BLaER1 (cell line): ENCODE measurements around the gene EYS.

Experiments used
- H3K27ac ChIP-seq: shearing (Covaris generic); formaldehyde crosslinking; 2 replicates; pipeline ENCODE4 v1.8.1; 2022
- H3K27me3 ChIP-seq: shearing (Covaris generic); formaldehyde crosslinking; 2 replicates; pipeline ENCODE4 v1.8.1; 2022
- H3K36me3 ChIP-seq: shearing (Covaris generic); formaldehyde crosslinking; 2 replicates; pipeline ENCODE4 v1.8.1; 2022
- H3K4me1 ChIP-seq: shearing (Covaris generic); formaldehyde crosslinking; 2 replicates; pipeline ENCODE4 v1.8.1; 2022
- H3K4me2 ChIP-seq: shearing (Covaris generic); formaldehyde crosslinking; 2 replicates; pipeline ENCODE4 v1.8.1; 2022
- H3K4me3 ChIP-seq: shearing (Covaris generic); formaldehyde crosslinking; 2 replicates; pipeline ENCODE4 v1.8.1; 2022
- H3K9ac ChIP-seq: shearing (Covaris generic); formaldehyde crosslinking; 2 replicates; pipeline ENCODE4 v1.8.1; 2022
- H3K9me3 ChIP-seq: shearing (Covaris generic); formaldehyde crosslinking; 2 replicates; pipeline ENCODE4 v1.8.1; 2022
- H4K20me1 ChIP-seq: shearing (Covaris generic); formaldehyde crosslinking; 2 replicates; pipeline ENCODE4 v1.8.1; 2022
- Cebpa-rat ChIP-seq: shearing (Covaris generic); IDR thresholded peaks from 2 replicates; pipeline ENCODE4 v1.8.1; 2022

Gene EYS

DNA sequence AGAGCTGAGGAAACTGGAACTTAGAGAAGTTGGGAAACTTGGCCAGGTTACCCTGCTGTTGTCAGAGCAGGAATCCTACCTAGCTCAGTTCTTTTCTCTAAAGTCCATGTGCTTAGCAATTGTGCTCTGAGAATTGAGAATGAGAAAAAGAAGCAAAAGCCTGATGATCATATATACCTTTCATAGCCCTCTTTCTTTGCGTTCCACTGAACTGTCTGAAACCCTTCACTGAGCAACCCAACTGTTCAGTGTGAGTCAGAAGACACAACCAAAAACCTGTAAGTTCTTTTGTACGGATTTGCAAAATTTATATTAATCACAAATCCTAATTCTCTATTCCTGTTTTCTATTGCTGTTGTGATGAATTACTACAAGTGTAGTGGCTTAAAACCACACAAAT lies 1990.9 kb downstream of the EYS start:
- no peaks in the 10 kb centered on the region for H3K27me3 ChIP-seq
- H3K4me3 ChIP-seq = no peak overlapping the region
- no peaks in the 10 kb centered on the region for H4K20me1 ChIP-seq
- H3K4me1 ChIP-seq = no peaks in the 10 kb centered on the region
- H3K9ac ChIP-seq = no peak overlapping the region
- no peak overlapping the region for H3K27ac ChIP-seq
- H3K36me3 ChIP-seq = peaks cover 26% of the 10 kb centered on the region
- no peak for TF ChIP-seq Cebpa-rat
- H3K9me3 ChIP-seq = no peaks in the 10 kb centered on the region
- H3K4me2 ChIP-seq = no peak overlapping the region

DNA sequence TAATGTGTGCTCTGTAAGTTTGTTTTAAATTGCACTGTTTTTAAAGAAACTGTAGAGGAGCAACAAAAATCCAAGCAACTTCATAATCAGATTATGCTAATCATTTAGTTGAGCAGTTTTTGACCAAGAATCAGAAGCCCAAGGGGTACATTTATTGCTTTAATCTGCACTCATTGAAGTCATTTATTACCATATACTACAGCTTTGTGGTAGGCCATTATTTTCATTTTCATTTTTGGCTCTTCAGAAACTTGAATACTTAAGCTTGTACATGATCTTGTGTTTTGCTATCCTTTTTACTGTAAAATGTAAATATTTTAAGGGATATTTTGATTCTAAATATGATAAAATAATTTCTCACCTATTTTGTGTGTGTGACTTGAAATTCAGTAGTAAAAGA lies 1992.9 kb downstream of the EYS start:
- Histone ChIP-seq H3K4me1 (no peaks in the 10 kb centered on the region), H3K4me3 (no peak overlapping the region), H3K4me2 (no peak overlapping the region), H3K27me3 (no peaks in the 10 kb centered on the region), H3K9ac (no peak overlapping the region), H3K27ac (no peak overlapping the region), H3K36me3 (peaks cover 44% of the 10 kb centered on the region), H3K9me3 (no peaks in the 10 kb centered on the region), H4K20me1 (no peaks in the 10 kb centered on the region)
- TF ChIP-seq Cebpa-rat = no peak

DNA sequence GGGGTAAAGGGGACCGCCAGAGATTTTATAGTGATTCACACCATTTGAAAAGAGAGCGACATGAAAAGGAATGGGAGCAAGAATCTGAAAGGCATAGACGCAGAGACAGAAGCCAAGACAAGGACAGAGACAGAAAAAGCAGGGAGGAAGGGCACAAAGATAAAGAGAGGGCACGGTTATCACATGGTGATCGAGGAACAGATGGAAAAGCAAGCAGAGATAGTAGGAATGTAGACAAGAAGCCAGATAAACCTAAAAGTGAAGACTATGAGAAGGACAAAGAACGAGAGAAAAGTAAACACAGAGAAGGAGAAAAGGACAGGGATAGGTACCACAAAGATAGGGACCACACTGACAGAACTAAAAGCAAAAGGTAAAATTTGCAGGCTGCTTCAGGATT lies 1993.7 kb downstream of the EYS start:
- Histone ChIP-seq H3K4me3 (no peak overlapping the region), H3K27ac (no peak overlapping the region), H3K27me3 (no peaks in the 10 kb centered on the region), H4K20me1 (no peaks in the 10 kb centered on the region), H3K9me3 (no peaks in the 10 kb centered on the region), H3K9ac (no peak overlapping the region), H3K4me2 (no peak overlapping the region), H3K36me3 (peaks cover 50% of the 10 kb centered on the region), H3K4me1 (no peaks in the 10 kb centered on the region)
- no peak for TF ChIP-seq Cebpa-rat

DNA sequence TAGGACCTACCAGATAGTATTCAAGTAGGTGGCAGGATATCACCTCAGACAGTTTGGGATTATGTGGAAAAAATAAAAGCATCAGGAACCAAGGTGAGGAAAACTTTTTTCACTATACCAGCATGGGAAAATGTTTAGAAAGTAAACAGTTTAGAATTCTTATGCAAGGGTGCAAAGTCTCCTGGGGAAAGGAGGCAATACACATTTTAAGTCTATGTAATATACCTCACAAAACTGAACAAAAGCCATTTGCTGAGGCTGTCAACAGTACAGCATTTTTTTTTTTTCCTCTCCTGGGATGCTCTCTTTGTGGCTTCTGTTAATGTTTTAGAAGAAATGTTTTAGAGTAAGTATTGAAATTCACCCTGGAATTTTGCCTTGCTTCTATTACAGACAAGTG lies 1997.9 kb downstream of the EYS start:
- no peak overlapping the region for H3K4me3 ChIP-seq
- no peak overlapping the region for H3K4me2 ChIP-seq
- H3K27me3 ChIP-seq = no peaks in the 10 kb centered on the region
- H3K27ac ChIP-seq = no peak overlapping the region
- peaks cover 87% of the 10 kb centered on the region for H3K36me3 ChIP-seq
- no peaks in the 10 kb centered on the region for H3K9me3 ChIP-seq
- no peak for TF ChIP-seq Cebpa-rat
- no peaks in the 10 kb centered on the region for H3K4me1 ChIP-seq
- H3K9ac ChIP-seq = no peak overlapping the region
- H4K20me1 ChIP-seq = peaks cover 24% of the 10 kb centered on the region

DNA sequence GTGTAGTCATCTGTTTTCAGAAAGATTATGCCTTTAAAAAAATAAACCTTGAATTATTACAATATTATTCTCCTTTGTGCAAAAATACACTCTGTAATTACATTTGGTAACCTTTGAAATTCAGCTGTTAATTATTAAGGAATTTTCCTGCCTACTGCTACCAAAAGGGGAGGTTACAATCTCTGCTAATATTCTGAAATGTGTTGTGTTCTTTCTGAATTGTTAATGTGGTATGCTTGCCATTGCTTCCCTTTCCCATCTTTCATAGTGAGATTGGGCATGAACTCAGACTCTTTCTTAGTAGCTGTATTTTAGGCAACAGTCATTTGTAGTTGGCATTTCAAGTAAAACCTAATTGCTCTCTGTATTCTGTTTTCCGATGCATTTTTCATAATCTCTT lies 1998.4 kb downstream of the EYS start:
- TF ChIP-seq Cebpa-rat = no peak
- H3K4me3 ChIP-seq = no peak overlapping the region
- H3K9me3 ChIP-seq = no peaks in the 10 kb centered on the region

DNA sequence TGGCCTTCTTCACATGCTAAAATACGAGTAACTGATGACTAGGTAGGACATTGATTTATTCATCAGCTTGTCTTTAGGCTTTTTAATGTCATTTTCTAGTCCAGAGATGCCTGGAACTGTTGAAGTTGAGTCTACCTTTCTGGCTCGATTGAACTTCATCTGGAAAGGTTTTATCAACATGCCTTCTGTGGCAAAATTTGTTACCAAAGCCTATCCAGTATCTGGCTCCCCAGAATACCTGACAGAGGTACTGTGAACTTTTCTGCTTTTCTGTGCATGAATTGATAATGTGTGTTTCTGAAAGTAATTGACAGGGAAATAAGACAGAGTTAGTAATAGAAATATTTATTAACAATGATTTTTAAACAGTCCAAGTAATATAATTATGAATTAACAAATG lies 2000.4 kb downstream of the EYS start:
- TF ChIP-seq Cebpa-rat = no peak
- Histone ChIP-seq H3K4me2 (no peak overlapping the region), H3K9me3 (no peaks in the 10 kb centered on the region), H3K27me3 (no peaks in the 10 kb centered on the region), H3K27ac (no peak overlapping the region), H3K36me3 (peaks cover 91% of the 10 kb centered on the region), H3K9ac (no peak overlapping the region), H3K4me3 (no peak overlapping the region), H3K4me1 (no peaks in the 10 kb centered on the region), H4K20me1 (peaks cover 24% of the 10 kb centered on the region)

More for the DNA sequence above, 1998.4 kb downstream of the EYS start:
- Histone ChIP-seq H3K9ac (no peak overlapping the region), H3K4me2 (no peak overlapping the region), H3K36me3 (peaks cover 91% of the 10 kb centered on the region), H4K20me1 (peaks cover 24% of the 10 kb centered on the region), H3K27me3 (no peaks in the 10 kb centered on the region), H3K4me1 (no peaks in the 10 kb centered on the region), H3K27ac (no peak overlapping the region)

DNA sequence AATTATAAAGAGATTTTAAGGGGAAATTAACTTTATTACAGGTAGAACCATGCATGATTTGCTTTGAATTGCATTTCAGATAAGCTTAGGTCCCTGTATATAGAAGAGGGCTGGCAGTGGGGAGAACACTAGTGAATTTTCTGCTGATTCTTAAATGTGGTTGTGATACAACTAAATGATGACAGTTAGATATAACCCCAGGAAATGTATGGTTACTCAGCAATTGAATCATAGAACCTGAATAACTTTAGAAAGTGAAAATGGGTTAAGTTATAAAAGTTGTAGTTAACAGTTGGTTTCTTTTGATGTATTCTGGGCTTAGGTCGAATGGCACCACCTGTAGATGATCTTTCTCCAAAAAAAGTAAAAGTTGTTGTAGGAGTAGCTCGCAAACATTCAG lies 2001.3 kb downstream of the EYS start:
- Histone ChIP-seq H3K27ac (no peak overlapping the region), H4K20me1 (peaks cover 24% of the 10 kb centered on the region), H3K36me3 (peaks cover 91% of the 10 kb centered on the region), H3K9ac (no peak overlapping the region), H3K27me3 (no peaks in the 10 kb centered on the region), H3K4me1 (no peaks in the 10 kb centered on the region), H3K4me2 (no peak overlapping the region), H3K4me3 (no peak overlapping the region), H3K9me3 (no peaks in the 10 kb centered on the region)
- no peak for TF ChIP-seq Cebpa-rat

DNA sequence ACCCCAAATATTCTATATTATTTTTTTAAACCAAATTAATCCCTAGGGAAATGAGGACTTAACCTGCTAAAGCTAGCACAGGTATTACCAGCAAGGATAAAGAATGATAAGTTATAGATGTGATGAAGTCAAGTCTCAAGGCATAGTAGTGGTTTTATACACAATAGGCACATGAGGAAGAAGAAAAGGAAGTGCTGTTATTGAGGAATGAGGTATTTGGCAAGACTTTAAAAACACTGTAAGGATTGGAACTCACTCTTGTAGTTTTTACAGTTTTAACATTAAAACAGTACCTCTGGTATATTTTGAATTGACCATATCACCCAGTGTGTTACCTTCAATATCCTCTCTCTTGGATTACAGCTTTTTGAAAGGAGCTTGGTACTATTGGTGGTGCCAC lies 2016.8 kb downstream of the EYS start:
- H3K27ac ChIP-seq = no peak overlapping the region
- H3K4me1 ChIP-seq = no peaks in the 10 kb centered on the region
- H4K20me1 ChIP-seq = peaks cover 27% of the 10 kb centered on the region; the same call in 1 of the 2 replicates
- H3K4me3 ChIP-seq = no peak overlapping the region
- no peak for TF ChIP-seq Cebpa-rat
- H3K4me2 ChIP-seq = no peak overlapping the region
- H3K27me3 ChIP-seq = no peaks in the 10 kb centered on the region
- no peaks in the 10 kb centered on the region for H3K9me3 ChIP-seq
- H3K36me3 ChIP-seq = peaks cover 42% of the 10 kb centered on the region
- H3K9ac ChIP-seq = no peak overlapping the region

DNA sequence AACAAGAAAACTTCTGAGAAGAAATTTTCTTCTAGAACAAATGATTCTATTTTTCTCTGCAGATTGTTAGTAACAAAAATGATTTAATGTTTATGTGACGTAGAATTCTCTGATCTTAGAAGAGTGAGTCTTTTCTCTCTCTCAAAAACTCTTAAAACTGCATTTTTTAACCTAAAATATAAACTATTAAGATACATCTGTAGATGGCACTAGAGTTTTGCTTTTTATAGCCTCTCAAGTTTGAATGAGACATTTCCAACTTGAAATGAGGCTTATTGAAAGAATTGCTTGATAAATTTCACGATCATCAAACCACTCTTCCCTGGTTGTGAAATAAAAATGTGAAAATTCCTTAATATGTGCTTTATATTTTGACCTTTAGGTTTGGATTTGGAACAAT lies 2017.6 kb downstream of the EYS start:
- no peak overlapping the region for H3K4me3 ChIP-seq
- H3K27ac ChIP-seq = no peak overlapping the region
- H4K20me1 ChIP-seq = peaks cover 27% of the 10 kb centered on the region; the same call in 1 of the 2 replicates
- H3K36me3 ChIP-seq = peaks cover 42% of the 10 kb centered on the region
- no peaks in the 10 kb centered on the region for H3K27me3 ChIP-seq
- no peak for TF ChIP-seq Cebpa-rat
- no peaks in the 10 kb centered on the region for H3K4me1 ChIP-seq
- no peaks in the 10 kb centered on the region for H3K9me3 ChIP-seq
- H3K4me2 ChIP-seq = no peak overlapping the region
- H3K9ac ChIP-seq = no peak overlapping the region

DNA sequence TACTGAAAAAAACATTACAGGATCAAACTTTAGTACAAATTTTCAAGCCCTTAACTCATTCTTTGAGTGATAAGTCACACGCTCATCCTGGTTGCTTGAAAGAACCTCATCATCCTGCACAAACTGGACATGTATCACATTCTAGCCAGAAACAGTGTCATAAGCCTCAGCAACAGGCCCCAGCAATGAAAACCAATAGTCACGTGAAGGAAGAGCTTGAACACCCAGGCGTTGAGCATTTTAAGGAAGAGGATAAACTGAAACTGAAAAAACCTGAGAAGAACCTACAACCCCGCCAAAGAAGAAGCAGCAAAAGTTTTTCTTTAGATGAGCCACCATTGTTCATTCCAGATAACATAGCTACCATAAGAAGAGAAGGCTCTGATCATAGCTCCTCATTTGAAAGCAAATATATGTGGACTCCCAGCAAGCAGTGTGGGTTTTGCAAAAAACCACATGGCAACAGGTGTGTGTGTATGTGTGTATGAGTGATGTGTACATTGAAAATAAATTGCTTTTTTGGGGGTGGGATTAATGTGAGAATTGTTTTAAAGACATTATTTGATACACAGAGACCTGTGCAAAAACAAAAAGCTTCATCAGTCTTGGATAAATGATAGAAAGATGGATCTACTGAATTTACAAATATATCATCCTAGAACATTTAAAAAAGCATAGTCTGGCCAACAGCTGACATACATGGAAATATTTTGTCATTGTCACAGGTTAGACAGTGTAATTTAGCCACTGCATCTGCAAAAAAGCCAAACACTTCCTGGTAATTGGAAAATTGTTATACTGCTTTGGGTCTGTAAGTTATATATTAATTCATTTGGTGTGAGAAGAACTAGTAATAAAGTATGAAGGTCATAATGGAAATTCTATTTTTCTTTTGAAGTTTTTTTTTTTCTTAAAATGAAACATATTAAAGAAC lies 2021.3 kb downstream of the EYS start:
- peaks cover 64% of the 10 kb centered on the region for H4K20me1 ChIP-seq
- no peak overlapping the region for H3K4me3 ChIP-seq
- H3K36me3 ChIP-seq = peaks cover 57% of the 10 kb centered on the region
- no peak overlapping the region for H3K9ac ChIP-seq
- H3K27ac ChIP-seq = no peak overlapping the region
- no peak overlapping the region for H3K4me2 ChIP-seq
- H3K4me1 ChIP-seq = peaks cover 4% of the 10 kb centered on the region; the same call in 1 of the 2 replicates
- TF ChIP-seq Cebpa-rat = no peak
- no peaks in the 10 kb centered on the region for H3K9me3 ChIP-seq
- no peaks in the 10 kb centered on the region for H3K27me3 ChIP-seq
